ENCODE data around the gene C1QTNF8.
A peak's percentile ranks its signal among the peaks of the same experiment; 100 is the strongest.

The C1QTNF8 gene, protein sequence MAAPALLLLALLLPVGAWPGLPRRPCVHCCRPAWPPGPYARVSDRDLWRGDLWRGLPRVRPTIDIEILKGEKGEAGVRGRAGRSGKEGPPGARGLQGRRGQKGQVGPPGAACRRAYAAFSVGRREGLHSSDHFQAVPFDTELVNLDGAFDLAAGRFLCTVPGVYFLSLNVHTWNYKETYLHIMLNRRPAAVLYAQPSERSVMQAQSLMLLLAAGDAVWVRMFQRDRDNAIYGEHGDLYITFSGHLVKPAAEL

DNA sequence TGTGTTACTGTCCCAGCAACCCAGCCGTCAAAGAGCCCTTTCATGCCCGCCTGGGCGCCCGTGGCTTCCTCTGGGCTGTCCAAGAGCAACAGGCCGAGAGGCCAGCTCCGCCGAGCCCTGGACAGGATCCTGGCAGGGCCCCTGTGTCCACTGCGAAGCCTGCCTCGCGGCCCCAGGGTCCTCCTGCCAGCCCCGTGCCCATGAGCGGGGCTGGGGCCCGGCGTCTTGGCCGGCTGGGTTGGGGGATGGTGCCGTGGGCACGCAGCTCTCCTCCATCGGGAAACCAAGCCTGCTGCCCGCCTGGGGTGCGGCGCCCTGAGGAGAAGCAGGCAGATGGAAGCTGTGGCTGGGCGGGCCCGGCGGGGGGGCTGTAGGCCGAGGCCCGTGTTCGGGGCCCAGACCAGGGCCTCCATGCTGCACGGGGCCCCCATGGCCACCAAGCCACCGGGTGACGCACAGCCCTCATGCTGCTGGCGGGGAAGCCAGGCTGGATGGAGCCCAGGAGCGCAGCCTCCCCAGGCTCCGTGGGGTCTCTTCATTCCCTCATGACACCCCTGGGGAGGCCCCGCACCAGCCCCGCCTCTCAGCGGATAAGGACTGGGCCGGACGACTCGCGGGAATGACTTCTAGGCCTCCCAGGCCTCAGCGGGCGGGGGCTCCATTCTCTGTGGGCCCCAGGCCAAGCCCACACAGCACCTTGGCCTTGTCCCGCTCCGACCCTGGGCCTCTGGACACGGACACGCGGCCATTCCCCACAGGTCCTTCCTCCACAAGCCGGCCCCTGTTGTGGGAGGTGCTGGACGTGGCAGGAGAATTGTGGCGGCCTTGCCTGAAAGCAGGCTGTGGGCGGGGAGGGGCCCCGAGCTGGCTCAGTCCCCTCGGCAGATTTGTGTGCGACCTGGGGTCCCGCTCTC, at the start of gene C1QTNF8:
Gene C1QTNF8 (minus strand): TSS at position 76 of the 914 bp plus-strand sequence. CDS start 1,322 bp downstream, outside the sequence.
- DNase-seq, result peak in 14 of 56 donors; percentile 2 to 64 (median 20)

DNA sequence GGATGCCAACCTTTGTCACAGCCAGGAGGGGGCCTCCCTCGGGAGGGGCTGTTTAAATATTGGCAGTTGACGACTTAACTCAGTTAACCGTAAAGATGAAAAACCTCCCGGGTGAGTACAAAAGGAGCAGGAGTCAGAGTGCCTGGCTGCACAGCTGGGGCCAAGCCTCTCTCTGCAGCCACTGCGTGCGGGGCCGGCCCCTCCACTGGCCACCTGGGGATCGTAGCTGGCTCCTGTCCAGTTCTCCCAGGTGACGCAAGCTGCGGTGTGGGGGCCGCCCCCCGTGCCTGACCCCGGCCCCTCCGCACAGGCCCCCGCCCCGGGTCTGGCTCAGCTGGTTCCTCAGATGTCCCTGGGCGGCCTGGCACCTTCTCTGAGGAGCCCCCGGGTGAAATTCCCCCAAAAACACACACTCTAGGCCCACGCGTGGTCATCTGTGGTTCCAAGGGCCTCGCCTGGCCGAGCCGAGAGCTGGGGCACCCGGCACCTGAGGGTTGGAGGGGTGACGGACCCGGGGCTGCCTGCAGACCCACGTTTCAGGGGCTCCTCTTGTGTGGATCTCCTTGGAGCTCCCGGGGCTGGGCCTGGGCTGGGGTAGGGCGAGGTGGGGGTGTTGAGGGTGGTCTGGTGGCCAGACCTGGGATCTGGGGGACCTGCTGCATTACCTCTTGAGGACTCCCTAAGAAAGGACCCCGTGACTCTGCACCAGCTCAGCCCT, 49.5 kb upstream of the C1QTNF8 start:
- DNase-seq, result no peak

DNA sequence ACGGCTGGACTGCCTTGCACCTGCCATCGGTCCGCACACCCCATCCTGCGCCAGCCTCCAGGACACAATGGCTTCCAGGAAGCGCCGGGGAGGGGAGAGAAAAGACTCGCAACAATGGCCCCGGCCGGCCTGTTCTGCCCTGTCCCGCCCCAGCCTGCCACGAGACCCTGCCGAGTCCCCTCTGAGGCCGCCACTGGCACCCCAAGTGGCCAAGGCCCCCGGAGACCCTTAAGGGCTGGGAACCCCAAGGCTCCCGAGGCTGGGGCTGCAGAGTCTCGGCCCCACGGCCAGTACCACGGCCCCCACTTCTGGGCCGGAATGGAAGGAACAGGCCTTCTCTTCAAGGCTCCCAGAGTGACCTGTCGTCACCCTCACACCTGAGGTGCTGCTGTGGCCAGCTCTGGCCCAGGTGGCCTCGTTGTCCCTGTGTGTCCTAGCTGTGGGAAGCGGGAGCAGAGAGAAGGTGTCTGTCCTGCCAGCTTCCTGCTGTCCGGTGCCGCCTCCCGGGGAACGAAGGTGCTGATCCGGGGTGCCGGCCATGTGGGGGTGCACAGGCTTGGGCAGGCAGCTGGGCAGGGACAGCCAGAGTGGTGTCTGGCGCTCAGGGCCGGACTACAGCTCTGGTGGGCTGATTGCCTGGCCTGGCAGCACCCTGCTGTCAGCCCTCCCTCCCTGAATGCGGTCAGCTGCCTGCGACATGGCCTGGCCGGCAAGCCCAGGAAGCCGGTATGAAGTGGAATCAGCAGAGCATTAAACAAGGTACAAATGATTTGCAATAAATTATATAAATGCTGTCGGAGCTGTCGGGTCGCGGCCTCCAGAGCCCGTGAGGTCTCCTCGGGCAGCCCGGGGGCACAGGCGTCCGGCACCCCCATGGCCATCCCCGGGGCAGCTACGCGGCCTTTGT, 48.7 kb upstream of the C1QTNF8 start:
- peak in 8 of 56 donors; percentile 8 to 50 (median 28) for DNase-seq

DNA sequence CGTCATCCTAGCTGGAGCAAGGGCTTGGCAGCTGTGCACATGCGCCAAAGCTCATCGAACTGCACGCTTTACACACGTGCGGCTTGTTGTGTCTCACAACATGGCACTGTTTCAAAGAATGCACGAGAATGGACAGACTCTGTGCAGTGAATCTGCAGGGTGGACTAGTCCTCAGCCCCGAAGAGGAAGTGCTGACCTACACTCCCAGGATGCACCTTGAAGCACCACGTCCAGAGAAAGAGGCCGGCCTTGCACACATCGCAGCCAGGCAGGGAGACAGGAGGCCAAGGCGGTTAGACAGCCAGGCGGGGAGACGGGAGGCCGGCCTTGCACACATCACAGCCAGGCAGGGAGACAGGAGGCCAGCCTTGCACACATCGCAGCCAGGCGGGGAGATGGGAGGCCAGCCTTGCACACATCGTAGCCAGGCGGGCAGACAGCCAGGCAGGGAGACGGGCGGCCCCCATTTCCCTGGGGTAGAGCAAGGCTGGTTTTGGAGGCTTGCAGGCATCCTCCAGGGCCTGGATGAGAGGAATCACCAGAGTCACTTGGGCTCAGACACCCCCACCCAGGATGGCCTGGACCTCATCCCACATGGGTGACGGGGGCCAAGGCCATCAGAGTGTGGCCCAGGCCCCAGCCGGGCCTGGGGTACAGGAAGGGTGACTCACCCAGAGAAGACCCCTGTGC, 47.9 kb upstream of the C1QTNF8 start:
- no peak for DNase-seq

- no peak for DNase-seq
These were observed 46.9 kb upstream of the C1QTNF8 start for GRCh38 chr16:1142911-1143310.

DNA sequence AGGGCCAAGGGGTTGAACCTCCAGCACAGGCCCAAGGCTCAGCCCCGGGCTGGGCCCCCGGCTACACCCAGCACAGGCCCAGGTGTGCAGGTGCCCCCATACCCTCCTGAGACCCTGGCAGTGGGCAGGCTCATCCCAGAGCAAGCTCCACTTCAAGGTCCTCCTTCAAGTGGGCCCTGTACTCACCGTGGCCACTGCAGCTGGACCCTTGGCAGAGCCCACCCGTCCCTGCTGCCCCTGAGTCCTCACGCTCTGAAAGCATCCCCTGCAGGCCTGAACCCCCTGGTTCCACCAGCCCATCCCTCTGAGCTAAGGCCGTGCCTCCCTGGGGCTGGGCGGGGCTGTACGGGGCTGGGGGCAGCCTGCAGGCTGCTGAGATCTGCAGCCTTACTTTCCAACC, 45.7 kb upstream of the C1QTNF8 start:
- no peak for DNase-seq

- DNase-seq, result no peak
These were observed 45.1 kb upstream of the C1QTNF8 start for GRCh38 chr16:1141191-1141590.

- no peak for DNase-seq
These were observed 44.6 kb upstream of the C1QTNF8 start for GRCh38 chr16:1140582-1141162.

- DNase-seq, result no peak
These were observed 41.6 kb upstream of the C1QTNF8 start for GRCh38 chr16:1137604-1138003.

DNA sequence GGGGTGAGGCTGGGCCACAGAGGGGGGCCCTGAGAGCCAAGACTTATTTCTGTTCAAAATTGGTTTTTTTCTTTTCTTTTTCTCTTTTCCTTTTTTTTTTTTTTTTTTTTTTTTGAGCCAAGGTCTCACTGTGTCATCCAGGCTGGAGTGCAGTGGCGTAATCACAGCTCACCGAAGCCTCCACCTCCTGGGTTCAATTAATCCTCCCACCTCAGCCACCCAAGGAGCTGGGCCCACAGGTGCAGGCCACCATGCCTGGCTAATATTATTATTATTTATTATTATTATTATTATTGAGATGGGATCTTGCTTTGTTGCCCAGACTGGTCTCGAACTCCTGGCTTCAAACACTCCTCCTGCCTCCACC, 39.4 kb upstream of the C1QTNF8 start:
- no peak for DNase-seq

- DNase-seq, result no peak
These were observed 38.9 kb upstream of the C1QTNF8 start for GRCh38 chr16:1134776-1135458.

GRCh38 chr16:1133810-1134520, 37.9 kb upstream of the C1QTNF8 start:
- DNase-seq, result no peak

DNA sequence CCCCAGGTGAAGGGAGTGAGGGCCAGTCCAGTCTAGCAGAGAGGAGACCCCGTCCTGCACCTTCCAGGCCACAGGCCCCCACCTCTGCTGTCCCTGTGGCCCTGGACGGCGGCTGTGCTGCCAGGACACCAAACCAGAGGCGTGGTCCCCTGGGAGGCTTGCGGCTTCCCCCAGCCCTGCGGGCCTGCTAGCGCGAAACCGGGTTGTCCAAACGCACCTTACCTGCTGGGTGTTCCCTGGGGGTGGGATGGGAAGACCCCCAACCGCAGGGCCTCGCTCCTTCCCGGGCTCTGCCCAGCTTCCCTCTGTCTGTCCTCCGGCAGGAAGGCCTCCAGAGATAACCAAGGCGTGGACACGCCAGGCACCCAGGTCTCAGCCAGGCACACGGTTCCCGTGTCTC, 37.2 kb upstream of the C1QTNF8 start:
- no peak for DNase-seq

DNA sequence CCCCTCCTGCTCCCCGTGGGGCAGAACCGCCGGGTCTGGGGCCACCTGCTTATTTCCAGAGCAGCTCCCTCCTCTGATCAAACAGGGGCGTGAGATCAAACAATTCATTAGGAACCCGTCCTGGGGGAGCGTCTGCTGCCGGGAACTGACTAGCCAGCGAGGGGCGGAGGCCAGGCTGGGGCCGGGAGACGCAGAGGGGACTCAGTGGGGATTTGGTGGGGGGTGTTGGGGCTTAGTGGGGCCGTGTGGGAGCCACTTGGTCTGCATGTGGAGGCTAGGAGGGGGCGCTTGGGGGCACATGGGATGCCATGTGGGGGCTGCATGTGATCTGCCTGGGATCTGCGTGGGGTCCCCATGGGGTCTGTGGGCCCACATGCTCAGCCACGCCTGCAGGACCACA, 36.4 kb upstream of the C1QTNF8 start:
- DNase-seq, result no peak

- no peak for DNase-seq
These were observed 35.4 kb upstream of the C1QTNF8 start for GRCh38 chr16:1131378-1131994.

DNA sequence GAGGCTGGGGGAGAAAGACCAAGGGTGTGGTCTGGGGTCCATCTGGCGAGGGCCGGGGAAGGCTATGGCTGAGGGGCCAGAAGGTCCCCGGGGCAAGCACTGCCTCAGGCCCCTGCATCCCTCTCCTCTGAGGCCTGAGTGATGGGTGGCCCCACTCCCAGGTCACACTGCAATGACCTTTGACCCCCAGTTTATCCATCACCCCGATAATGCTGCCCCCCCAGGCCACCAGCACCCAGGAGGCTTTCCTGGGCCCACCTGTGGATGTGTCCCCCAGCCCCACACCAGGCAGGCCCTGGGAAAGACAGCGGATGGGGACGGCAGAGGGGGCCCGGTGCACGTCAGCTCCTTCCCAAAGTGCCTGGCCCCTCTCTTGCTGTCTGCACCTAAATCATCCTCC, 34.3 kb upstream of the C1QTNF8 start:
- DNase-seq, result no peak

DNA sequence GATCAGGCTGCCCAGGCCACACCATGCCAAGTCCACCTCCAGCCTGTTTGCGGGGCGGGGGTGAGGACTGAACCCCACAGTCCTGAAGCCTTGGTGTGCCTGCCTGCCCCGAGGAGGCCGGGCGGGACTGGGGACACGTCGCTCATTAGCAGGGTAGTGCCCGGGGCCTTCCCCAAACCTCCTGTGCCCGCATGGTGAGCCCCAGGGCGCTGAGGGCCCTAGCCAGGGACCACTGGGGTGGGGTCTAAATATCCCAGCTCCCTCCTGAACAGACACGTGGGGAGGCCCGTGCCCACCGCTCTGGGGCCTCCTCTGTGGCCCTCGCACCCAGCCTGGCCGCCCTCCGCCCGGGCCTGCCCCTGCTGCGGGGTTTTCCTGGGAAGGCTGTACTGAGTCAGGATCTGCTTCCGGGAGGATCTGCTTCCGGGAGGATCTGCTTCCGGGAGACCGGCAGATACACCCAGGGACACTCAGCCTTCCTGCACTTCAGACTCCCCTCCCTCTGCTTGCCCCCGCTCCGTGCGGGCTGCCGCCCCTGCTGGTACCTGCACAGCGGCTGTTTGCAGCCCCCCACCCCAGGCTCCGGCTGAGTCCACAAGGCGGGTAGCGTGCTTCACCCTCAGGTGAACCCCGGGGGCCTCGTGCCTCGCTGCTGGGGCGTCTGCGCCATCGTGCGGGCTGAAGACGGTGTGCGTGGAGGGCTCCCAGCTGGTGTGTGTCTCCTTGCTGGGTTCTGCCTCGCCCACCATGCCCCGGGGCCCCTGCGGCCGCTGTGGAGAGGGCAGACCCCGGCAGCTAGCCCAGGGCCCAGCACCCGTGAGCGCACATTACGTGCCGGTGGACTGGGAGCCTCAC, 33.3 kb upstream of the C1QTNF8 start:
- no peak for DNase-seq
